IPS-NIHi11 (cell line): ENCODE results near the gene HIVEP2.

Experiments
- DNase-seq: peaks from one replicate; pipeline ENCODE4 v3.0.0; 2012; ENCODE audit warnings: mixed read lengths, low spot score

HIVEP2 gene

GRCh38 chr6:142841915-142842314 lies 103.1 kb downstream of the HIVEP2 start:
- DNase-seq: no peak

- DNase-seq: no peak
These were observed 105.3 kb downstream of the HIVEP2 start for GRCh38 chr6:142839686-142840040.

- DNase-seq: no peak
These were observed 105.9 kb downstream of the HIVEP2 start for GRCh38 chr6:142838821-142839685.

GRCh38 chr6:142835787-142836535 lies 109.0 kb downstream of the HIVEP2 start:
- DNase-seq: no peak

DNA sequence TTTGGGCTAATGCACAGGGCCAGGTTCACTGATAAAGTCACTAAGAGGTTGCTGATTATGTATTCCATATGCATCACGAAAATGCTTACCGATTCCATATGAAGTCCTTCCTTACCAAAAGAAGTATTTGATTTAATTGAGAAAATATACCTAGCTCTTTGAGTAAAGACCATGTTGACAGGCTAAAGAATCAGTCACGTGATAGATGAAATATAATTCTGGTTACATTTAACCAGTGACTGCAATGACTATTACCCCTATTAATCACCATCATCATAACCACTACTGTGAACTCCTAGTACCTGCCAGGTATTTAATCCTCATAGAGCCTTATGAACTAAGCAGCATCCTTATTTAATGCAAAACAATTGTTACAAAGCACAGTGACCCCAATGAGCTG lies 110.1 kb downstream of the HIVEP2 start:
- no peak for DNase-seq

- no peak for DNase-seq
These were observed 111.2 kb downstream of the HIVEP2 start for GRCh38 chr6:142833798-142834197.

- no peak for DNase-seq
These were observed 111.9 kb downstream of the HIVEP2 start for GRCh38 chr6:142833054-142833453.

GRCh38 chr6:142830807-142831206 lies 114.2 kb downstream of the HIVEP2 start:
- no peak for DNase-seq

GRCh38 chr6:142830116-142830710 lies 114.8 kb downstream of the HIVEP2 start:
- no peak for DNase-seq

DNA sequence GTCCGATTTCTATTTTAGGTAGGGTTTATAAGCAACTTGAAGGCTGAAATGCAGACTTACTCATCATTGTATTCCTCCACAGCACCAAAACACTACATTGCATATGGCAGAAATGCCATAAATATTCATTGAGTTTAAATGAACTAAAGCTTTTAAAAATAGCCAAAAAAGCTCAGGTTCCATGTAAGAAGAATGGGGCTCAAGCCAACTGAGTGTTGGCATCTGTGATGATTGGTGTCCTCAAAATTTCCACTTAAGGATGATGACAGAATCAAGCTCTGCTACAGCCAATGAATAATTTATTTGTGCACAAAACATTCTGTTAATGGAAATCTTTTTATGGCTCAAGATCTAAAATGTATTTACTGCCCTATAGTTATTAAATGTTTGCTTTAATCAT lies 115.4 kb downstream of the HIVEP2 start:
- DNase-seq: no peak

DNA sequence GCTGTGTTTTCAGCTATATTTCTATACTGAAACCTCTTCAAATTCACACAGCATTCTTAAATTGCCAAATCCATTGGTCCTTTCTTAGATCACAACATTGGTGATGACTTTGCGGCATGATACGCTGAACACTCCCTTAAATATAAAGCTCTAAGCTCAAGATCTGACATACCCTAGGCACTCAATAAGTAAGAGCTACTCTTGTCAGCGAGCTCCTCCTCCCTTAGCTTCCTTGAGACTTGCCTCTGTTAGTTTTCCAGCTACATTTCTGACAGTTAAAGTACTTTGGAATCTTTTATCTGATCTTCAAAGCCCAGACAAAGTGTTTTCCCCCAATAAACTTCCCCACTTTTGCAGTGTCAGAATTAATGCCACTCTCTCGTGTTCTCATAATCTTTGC lies 117.0 kb downstream of the HIVEP2 start:
- DNase-seq: no peak

GRCh38 chr6:142827369-142827768 lies 117.6 kb downstream of the HIVEP2 start:
- no peak for DNase-seq

GRCh38 chr6:142825760-142826159 lies 119.2 kb downstream of the HIVEP2 start:
- DNase-seq: no peak

DNA sequence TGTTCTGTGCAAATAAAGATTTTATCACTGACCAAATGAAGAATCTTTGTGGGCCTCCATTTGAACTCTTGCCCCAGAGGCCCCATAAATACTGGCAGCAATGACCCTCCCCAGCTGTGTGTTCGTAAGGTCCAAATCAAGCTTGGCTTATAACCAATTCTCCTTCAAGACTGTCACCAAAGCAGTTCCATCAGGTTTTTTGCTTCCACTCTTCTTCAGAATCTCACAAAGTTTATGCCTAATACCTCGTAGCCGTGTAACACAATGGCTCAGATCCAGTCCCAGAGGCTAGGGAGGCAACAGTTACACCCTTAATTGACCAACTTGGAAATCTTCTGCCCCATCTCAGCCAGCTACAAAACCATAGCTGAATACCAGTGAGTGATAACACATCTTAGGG lies 120.5 kb downstream of the HIVEP2 start:
- DNase-seq: no peak

GRCh38 chr6:142823256-142823902 lies 121.6 kb downstream of the HIVEP2 start:
- no peak for DNase-seq

DNA sequence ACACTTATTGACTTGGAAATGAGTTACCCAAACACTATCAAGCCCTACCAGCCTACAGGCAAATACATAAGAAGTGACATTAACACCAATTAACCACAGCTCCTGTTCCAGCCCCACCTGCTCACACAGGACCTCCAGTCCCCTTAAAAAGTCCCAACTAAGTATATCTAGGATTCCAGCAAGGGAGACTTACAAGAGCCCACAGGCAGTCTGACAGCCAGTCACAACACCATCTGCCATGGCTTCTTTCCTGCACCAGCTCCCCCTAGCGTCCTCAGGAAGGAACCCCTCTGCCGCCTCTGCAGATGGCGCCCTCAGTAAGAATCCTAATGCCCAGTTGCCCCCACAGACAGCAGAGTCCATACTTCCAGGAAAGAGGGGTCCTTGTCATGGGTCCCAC lies 122.1 kb downstream of the HIVEP2 start:
- peak; percentile 62 for DNase-seq

- no peak for DNase-seq
These were observed 122.6 kb downstream of the HIVEP2 start for GRCh38 chr6:142822383-142822782.

DNA sequence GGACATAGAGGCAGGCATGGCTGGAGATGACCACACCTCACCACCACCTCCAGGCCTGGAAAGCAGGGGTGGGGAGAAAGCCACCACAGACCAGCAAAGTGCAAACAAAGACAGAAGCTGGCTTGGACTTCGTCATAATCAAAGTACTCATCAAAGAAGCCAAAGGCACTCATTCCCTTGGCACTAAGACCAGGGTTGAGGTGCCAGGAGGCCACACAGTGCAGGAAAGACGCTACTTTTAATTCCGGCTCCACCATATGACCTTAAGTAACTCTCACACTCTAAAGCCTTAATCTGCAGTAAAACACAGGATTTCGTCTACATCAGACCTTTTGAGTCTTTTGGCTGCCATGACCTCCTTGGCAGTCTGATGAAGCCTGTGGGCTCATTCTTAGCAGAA lies 123.1 kb downstream of the HIVEP2 start:
- DNase-seq: no peak

DNA sequence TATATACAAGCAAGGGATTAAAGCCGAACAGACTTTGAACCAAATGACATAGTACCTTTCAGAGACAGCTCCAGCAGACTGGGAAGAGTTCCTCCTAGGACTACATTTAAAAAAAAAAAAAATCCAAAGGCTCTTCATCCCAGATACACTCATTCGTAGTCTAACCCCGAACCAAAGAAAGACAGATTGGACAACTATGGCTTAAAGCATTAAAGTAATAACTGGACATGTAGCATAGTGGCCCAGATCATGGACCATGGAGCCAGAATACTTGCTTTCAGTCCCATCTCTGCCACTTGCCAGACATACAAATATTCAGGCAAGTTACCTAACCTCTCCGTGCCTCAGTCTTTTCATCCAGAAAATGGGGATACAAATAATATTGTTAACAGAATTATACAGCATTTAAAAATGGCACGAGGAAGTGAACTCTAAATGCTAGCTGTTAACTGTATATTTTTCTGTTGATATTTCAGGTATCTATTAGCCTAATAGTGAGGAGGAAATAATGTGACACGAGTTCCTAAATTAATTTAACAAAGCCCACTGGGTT lies 123.7 kb downstream of the HIVEP2 start:
- no peak for DNase-seq

- no peak for DNase-seq
These were observed 124.5 kb downstream of the HIVEP2 start for GRCh38 chr6:142820338-142821051.

DNA sequence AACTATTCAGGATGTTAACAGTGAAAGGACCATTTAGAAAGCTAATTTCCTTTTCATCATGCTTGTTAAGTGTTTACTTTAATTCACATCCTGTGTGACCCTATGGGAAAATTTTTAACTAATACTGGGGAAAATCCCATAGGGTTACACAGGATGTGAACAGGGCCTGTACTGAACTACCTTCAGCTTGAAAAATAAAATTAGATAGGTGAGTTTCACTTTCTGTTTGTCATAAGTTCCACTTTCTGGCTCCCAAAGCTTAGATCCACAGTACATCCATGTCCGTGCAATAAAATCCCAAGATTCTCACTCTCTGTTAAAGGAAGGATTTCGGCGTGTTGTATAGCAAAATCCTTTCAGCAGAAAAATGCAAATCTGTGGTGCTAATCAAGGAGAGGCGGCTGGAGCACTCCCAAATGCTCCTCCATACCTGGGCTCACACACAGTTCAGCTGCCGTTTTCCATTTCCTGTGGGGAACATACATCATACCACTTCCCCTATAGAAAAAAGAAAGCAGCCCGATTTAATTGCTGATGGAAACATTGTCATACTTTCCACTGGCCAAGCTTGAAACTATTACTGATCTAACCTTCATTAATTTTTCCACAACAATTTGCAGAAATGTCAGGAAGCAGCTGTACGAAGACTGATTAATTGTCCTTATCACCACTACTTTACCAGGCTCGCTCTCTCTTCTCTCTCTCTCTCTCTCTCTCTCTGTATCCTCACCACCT lies 125.2 kb downstream of the HIVEP2 start:
- DNase-seq: no peak
